ENCODE measurements around the gene RASSF5.

- TF ChIP-seq CTCF (IDR thresholded peaks at IDR 0.05) (no peak), POLR2A (IDR thresholded peaks at IDR 0.05) (no peak)
These were observed 29.8 kb downstream of the RASSF5 start for GRCh38 chr1:206537141-206537540.

Data from uterus (tissue), 2 donors.